HEK293T (cell line): Measurements from ENCODE around the gene FAM90A1.
"Not testable (repeated sequence)": the region's sequence is repeated elsewhere in the genome, so short reads cannot be mapped to it uniquely, and the experiment has no call there.

ENCODE experiments used
- ARNT ChIP-seq: fragments of 450-650 bp; IDR thresholded peaks from 2 replicates; pipeline ENCODE4 v1.6.1; 2017; ENCODE audit warnings: mild to moderate bottlenecking
- BHLHE40 ChIP-seq: fragments of 450-650 bp; IDR thresholded peaks from 2 replicates; pipeline ENCODE4 v1.6.1; 2016; ENCODE audit warnings: mild to moderate bottlenecking, moderate library complexity, borderline replicate concordance
- CTBP1 ChIP-seq: fragments of 450-650 bp; IDR thresholded peaks from 2 replicates; pipeline ENCODE4 v1.6.1; 2016; ENCODE audit warnings: borderline replicate concordance
- ELF4 ChIP-seq: fragments of 450-650 bp; IDR thresholded peaks from 2 replicates; pipeline ENCODE4 v1.6.1; 2017; ENCODE audit warnings: antibody characterized with exemption
- FOXM1 ChIP-seq: fragments of 450-650 bp; IDR thresholded peaks from 2 replicates; pipeline ENCODE4 v1.6.1; 2017; ENCODE audit warnings: mild to moderate bottlenecking, borderline replicate concordance
- LEF1 ChIP-seq: fragments of 450-650 bp; IDR thresholded peaks from 2 replicates; pipeline ENCODE4 v1.6.1; 2017; ENCODE audit warnings: mild to moderate bottlenecking, borderline replicate concordance
- NFRKB ChIP-seq: fragments of 450-650 bp; IDR thresholded peaks from 2 replicates; pipeline ENCODE4 v1.6.1; 2016; ENCODE audit warnings: mild to moderate bottlenecking, moderate library complexity
- SP1 ChIP-seq: fragments of 450-650 bp; IDR thresholded peaks from 2 replicates; pipeline ENCODE4 v1.6.1; 2017

GRCh38 chr12:8181271-8181670 is 46.1 kb downstream of the FAM90A1 start:
- not testable (repeated sequence) for TF ChIP-seq ARNT, NFRKB, ELF4, SP1, BHLHE40, FOXM1, CTBP1, LEF1
